DMS153 (cell line): Measurements from ENCODE around the gene ADA.

Source experiments
- DNase-seq: peaks from one replicate; lab custom pipeline; 2025; lab: John Stamatoyannopoulos, UW

ADA gene

DNA sequence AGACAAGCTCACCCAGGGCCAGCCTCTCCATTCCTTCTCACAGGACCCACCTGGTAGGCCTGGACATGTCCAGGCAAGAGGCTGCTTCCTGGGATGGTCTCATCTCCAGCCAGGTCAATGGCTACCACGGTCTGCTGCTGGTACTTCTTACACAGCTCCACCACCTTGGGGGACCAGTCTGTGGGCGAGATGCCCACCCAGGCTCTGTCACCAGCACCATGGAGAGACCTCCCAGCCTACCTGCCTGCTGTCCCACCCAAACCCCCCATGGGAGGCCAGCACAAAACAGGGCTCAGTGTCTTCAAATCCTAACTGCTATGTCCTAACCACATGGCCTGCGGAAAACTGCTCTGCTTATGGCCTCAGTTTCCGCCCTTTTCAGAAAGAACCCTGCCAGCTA, 27.3 kb downstream of the ADA start:
- no peak for DNase-seq

DNA sequence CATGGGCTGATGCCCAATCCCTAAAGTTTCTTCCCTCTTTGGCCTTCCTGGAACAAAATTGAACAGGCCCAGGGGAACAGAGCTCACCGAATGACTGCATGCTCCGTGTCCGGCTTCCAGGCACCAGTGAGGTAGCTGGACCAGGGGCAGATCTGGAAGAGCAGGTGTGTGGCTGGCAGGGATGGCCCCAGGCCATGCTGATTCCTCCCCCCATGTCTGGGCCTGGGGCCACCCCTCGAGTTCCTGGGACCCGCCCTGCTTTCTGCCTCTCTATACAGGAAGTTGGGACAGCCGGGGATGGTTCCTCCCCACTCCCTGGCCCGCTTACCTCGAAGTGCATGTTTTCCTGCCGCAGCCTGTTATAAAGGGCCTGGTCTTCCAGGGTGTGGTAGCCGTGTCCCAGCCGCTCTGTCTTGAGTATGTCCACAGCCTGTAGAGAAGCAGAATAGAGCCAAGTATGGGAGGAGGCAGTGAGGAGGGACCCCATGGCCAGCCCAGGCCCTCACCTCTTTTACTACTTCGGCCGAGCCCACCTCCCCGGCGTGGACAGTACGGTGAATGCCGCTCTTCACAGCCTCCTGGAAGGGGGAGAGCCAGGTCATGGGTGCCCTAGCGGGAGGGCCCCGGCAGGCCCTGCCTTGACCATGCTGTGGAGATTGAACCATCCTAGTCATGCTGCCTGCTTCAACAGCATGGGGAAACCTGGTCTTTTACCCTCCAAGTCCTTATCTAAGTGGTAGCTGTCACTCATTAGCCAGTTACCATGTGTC, 28.8 kb downstream of the ADA start:
- DNase-seq: no peak

DNA sequence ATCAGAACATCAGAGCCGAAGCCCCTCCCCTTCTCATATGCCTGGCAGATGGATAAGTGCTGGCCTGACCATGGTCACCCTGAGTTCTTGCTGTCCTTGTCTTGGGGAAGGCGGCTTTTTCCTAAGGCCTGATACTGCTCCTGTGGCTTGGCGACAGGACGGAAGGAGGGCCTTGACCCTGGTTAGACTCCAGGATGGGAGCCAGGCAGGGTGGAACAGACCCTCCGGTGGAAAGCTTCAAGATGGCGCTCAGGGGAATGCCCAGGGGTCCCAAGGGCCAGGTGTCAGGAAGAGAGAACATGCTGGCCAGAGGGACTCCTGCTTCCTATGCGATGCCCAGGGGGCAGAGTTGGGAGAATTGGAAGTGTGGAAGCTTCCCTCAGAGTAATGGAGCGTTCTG, 29.6 kb downstream of the ADA start:
- no peak for DNase-seq

DNA sequence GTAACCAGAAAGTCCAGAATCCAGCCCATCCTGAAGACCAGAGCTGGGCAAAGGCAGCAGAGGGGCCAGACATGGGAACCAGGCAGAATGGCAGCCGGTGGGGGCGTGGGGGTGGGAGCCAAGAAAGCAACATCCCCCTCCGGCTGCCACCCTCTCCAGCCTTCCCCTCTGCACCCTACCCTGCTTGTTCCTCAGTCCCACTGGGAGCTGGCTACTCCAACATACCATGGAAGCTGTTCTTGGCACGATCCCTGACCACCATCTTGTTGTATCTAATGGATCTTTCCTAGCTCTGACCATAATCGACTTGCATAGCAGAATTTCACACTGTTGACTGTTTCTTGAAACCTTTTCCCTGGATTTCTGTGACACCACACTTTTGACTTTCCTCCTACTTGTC, 30.2 kb downstream of the ADA start:
- DNase-seq: no peak

DNA sequence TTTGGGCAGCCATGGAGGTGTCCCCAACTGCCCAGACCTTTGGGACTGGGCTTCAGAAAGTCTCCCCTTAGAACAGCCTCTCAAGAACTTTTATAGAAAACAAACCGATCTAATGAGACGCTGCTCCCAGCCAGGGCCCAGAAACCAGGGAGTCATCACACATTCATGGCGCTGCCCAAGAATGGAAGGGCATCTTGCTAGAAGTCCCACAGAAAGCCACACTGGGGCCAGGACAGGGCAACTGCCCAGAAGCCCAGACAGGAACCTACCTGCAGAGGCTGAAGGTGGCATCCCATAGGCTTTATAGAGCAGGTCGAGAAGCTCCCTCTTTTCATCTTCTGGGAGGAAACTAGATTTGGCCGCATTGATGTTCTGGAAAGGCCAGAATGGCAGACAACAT, 31.5 kb downstream of the ADA start:
- DNase-seq: no peak

DNA sequence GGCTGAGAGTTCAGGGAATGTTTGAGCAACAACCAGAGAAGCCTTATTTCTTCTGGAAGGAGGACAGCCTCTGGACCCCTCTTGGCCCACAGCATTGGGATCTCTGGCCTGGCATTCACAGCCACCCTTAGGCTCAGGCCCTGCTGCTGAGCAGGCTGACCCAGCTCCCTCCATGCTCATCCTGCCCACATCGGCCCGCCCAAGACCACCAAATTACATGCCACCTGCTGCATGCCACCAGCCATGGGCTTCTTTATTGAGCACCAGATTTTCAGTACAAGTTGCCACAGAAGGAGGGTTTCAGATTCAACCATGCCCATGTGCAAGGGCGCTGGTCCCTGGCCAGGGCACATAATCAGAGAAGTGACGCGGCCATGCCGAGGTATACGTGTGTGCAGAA, 32.2 kb downstream of the ADA start:
- no peak for DNase-seq

DNA sequence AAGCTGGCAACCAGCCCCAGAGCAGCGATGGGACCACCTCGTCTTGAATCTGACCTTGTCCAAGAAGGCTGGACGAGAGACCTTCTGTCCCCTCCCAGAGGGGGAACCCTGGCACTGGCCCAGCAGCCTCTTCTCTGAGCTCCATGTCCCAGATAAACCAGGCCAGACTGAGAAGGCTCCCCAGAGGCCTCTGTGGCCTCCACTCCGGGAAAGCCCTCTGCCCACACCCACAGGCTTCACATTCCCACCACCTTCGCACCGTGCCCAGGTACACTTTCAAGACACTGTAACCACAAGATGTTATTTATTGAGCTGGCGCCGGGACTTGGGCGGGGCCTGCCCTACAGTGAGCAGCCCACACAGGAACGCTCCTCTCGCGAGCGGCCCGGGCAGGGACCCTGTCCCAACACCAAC, 33.2 kb downstream of the ADA start:
- no peak for DNase-seq

DNA sequence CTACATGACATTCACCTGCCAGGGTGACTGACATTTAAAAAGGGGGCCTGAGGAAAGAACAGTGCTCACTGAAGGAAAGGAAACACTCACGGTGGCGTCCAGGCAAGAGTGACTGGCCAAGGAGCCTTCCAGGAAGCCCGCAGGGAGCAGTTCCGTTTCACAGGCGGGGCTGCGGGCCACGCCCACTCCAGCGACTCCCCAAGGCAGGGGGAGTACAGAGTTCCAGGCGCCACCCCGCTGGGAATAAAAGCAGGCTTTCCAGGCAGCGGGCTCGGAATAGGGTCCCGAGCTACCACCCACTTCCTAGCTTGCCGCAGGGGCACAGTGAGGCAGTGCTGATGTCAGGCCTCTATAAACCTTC, 34.9 kb downstream of the ADA start:
- no peak for DNase-seq

DNA sequence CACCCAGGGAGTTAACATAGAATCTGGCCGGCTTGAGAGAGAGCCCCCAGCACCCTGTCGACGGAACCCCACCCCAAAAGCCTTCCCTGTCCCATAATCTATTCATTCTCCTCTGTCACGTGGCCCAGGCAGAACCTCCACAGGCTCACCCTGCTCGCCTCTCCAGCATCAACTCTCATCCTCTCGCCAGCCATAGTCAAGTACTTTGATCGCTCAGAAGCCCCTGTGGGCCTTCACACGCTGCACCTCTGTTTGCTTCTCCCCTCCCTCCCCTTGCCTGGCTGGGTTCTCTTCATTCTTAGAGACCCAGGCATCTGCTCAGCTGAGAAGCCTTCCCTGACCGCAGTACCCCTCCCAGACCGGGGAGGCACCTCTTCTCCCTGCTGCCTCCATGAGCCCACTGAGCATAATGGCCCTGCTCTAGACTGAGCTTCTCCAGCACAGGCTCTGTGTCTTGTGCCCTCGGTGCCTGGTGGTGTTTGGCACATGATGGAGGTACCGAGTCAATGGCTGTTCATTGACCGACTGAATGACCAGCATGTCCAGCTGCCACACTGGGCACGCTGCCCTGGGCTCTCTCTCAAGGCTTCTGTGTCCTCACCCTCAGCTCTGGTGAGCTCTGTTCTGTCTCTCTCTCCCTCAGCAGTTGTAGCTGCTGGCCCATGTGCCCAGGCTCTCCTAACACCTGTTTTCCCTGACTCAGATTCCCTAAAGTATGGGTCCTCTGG, 35.5 kb downstream of the ADA start:
- DNase-seq: no peak

DNA sequence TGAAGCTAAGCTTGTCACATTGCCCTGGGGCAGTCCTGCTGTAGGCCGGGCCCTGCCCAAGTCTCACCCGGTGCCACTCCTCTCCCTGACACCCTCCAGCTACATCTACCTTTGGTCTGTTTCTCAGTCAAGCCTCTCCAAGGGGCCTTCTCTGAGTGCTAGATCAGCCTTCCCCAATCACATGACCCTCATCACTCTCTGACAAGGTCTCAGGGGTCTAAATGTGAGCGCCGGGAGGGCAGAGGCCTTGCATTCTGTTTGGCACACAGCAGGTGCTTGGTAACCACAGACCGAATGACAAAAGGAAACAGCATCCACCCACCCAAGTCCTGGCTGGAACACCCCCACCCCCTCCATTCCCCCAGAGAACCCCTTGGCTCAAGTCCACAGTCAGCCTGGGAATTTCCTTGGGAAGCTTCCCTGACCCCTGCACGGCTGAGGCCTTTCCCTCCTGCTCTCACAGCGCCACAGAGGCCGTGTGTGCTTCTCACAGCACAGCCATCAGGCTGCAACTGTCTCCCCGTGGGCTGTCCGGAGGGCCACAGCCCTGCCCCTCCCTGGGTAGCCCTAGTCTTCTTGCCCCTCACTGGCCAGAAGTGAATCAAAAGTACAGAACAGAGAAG, 36.2 kb downstream of the ADA start:
- no peak for DNase-seq

DNA sequence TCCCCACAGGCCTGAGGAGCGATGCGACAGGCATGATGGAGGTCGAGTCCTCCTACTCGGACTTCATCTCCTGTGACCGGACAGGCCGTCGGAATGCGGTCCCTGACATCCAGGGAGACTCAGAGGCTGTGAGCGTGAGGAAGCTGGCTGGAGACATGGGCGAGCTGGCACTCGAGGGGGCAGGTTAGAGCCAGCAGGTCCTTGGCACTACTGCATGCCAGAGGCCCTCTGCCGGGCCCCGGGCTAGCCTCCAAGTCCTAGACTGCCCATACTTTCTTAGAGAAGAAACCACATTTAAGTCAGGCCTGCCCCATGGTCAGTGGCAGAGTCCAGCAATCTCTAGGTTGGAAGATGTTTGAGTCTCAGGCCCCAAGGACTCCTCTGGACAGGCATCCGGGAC, 37.0 kb downstream of the ADA start:
- no peak for DNase-seq

DNA sequence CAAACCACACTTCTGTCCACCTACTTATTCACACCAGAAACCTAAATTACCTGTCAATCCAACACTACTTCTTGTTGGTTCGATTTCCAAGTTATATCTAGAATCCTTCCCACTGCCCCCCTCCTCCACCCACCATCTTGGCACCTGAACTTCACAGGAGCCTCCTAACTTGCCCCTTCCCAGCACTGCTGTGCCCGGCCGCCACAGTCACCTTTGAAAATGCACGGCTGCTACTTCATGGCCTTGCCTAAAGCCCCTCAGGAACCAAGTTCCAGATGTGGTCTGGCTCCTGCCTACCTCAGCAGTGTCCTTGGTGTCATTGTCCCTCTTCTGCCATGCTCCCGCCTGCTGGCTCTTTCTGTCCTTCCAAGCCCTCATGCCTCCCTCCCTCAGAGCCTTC, 37.9 kb downstream of the ADA start:
- no peak for DNase-seq

DNA sequence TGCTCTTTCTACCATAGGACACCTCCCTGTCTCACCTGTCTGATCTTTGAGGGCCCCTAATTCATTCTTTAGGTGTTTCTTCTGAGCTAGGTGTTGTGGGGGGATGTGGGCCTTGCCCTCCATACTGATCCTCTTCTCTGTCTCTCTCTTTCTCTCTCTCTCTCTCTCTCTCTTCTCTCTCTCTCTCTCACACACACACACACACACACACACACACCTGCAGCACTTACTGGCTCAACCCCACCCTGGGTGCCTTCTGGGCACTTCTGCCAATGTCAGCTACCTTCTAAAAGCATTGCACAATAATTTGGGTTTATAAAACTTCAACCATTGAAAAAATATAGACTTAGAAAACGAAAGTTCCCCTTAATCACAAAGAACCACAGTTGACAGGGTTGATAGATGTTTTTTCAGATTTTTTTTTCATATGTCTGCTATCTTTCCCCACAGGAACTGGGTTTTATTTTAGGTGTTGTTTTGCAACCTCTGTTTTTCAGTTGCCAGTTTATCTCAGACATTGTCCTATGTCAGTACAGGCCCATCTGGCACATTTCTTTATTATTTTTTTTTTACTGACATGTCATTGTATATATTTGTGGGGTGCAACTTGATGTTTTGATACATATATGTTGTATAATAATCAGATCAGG, 41.1 kb downstream of the ADA start:
- no peak for DNase-seq

DNA sequence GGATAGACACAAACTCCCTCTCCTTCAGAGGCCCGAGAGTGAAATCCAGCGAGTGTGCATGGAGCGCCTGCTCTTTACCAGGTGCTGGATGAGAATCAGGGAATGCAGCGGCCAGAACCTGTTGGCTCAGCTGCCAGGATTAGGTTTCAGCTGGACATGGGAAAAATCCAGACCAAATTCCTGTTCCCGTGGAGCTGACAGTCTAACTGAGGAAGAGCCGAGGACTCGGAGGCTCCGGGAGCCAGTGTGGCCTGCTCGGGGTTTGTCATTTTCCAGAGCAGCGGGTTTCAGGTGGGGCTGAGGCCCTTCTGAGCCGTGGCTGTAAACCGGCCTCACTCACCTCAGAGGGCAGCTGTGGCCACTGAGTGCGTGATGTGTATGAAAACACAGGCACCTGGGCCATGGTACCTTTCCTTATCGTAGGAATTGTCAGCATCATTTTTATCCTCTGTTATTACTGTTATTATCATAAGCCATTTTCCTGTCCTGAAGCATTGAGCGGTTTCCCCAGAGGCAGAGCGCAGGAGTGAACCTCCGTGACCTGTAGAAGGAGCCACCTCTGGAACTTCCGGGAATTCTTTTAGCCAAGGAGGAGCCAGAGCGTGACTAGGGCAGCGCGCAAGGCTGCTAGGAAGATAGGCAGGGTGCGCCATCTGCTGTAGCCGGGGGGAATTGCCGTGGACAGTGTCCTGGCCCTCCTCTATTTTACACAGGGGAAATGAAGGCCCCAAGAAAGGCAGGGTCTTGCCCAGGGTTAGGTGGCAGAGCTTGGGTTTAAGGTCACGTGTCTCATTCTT, 41.8 kb downstream of the ADA start:
- DNase-seq: peak; percentile 69

DNA sequence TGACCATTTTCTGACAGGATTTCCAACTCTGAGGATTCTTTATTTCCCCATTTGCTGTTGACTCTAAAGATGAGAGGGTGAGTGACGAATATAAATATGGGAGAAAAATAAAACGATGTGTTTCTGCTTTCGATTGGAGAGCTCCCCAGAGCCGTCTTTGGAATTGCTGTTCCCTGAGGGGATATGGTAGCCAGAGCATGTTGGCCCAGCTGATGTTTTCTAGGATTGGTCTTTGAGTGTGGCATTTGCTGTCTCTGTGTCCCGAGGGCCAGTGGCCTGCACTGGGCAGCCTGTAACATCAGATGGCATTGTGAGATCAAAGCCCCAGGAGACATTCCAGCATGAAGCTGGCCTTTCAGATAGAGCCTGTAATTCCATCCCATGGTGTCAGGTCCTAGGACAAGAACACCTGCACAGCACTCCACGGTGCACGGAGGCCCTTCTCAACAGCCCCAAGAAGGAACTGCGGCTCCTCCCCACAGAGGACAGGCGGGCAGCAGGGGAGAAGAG, 42.4 kb downstream of the ADA start:
- no peak for DNase-seq

DNA sequence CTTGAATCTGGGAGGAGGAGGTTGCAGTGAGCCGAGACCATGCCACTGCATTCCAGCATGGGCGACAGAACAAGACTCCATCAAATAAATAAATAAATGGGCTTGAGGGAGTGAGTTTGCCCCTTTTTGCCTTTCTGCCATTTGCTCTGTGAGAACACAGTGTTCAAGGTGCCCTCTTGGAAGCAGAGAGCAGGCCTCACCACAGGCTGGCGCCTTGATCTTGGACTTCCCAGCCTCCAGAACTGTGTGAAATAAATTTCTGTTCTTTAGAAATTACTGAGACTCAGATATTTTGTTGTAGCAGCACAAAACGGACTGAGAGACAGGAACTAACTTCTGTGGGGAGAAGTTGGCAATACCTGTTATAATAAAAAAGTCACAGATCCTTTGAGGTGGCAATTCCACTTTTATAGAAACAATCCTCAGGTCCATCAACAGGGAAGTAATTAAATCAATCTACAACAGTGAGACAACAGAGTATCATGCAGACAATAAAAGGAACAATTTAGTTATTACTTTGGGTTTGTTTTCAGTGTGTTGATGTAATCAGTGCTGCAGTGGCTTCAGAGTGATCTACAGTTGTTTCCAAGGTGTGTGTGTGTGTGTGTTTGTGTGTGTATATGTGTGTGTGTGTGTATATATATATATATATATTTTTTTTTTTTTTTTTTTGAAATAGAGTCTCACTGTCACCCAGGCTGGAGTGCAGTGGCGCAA, 44.6 kb downstream of the ADA start:
- no peak for DNase-seq

DNA sequence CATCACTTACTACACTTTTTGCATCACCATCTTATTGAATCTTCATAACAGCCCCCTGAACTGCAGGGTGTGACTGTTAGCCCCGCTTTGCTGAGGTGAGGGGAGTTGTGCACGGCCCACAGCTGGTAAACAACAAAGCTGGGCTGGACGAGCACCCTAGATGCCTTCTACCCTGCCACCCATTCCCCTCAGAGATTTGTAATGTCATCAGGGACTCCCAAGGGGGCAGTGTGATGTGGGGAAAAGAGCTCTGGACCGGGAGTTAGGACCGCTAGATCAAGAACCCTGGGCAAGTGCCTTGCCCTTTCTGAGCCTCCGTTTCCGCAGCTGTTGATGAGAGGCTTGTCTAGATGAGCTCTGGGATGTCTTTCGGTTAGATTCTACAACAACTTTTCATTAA, 48.2 kb downstream of the ADA start:
- DNase-seq: no peak

DNA sequence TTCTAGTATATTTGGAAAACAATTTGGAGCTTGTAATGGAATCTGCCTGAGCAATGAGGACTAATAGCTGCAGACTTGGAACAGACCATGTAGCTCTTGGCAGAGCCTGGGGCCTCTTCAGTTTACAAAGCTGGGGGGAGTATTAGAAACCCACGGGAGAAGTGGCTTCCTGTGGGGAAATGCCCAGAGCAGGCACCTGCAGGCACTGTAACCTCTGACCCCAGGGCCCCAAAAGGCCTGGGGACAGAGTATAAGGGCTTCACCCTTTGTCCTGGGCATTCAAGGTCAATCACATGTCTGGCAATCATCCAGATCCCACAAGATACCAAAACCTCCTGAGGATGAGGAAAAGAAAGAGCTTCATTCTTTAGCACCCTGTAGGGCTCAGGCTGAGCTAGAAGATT, 49.7 kb downstream of the ADA start:
- no peak for DNase-seq

DNA sequence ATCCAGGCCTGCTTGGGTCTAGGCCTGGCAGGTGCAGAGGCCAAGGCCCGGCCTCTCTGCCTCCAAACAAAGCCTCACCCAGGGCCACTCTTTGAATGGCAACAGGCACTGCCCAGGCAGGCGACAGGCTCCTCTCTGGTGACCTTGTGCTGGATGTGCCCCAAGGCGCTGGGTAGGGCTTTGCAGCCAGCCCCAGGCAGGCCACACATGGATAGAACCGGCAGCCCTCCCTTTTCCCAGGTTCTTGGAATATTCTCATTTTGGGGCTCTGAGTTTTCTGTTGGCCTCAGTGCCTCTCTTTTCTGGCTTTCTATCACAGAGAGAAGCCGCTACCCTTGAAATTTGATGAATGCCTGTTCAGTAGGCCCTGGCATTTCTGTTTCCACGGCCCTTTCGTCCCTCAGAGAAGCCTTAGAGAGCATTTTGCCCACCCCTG, 50.2 kb downstream of the ADA start:
- no peak for DNase-seq

DNA sequence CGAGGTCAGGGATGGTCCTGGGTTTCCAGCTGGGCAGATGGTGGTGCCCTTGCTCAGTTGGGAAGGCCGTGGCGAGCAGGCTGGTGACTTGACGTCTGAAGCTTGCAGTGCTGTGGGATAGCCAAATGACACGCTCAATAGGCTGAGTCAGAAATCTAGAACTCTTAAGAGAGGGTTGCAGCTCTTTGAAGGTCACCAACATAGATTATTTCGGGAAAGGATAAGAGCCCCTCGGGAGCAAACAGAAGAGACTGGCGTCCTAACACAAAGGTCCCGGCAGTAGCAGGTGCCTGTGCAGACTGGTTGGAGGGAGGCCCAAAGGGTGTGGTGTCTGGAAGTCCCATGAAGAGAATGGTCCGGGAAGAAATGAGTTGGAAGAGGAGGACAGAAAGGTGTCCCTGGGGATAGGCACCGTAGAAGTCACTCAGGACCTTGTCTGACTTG, 50.7 kb downstream of the ADA start:
- no peak for DNase-seq

DNA sequence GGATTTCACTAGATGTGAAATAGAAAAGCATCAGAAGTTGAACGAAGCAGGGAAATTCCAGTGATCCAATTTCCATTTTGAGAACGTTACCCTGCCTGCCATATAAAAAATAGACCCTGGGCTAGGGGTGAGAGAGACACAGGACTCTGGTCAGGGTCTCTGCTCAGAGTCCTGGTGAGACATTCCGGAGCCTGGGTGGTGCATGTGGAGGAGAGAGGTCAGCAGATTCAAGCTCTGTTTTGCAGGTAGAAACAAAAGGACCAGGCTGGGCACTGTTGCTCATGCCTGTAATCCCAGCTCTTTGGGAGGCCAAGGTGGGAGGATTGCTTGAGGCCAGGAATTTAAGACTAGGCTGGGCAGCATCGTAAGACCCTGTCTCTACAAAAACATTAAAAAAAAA, 51.2 kb downstream of the ADA start:
- no peak for DNase-seq
